ENCODE measurements around the gene LTBP1.
"Not testable (repeated sequence)": the region's sequence is repeated elsewhere in the genome, so short reads cannot be mapped to it uniquely, and the experiment has no call there.

LTBP1 gene

DNA sequence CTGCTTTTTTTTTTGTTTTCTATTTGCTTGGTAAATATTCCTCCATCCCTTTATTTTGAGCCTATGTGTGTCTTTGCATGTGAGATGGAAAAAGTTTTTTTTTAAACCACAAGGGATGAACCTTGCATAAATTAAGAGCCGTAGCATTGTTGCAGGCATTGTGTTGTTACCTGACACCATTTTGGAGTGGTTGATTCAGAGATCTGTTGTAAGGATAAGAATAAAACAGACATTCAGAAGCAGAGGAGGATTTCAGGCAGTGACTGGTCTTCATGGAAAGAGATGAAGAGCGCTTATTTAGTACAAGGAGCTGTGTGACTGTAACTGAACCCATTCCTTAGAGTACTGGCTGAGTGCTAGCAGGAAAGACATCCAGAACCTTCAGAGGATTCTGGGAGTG is 101.2 kb downstream of the LTBP1 start:
- DNase-seq, result no peak

DNA sequence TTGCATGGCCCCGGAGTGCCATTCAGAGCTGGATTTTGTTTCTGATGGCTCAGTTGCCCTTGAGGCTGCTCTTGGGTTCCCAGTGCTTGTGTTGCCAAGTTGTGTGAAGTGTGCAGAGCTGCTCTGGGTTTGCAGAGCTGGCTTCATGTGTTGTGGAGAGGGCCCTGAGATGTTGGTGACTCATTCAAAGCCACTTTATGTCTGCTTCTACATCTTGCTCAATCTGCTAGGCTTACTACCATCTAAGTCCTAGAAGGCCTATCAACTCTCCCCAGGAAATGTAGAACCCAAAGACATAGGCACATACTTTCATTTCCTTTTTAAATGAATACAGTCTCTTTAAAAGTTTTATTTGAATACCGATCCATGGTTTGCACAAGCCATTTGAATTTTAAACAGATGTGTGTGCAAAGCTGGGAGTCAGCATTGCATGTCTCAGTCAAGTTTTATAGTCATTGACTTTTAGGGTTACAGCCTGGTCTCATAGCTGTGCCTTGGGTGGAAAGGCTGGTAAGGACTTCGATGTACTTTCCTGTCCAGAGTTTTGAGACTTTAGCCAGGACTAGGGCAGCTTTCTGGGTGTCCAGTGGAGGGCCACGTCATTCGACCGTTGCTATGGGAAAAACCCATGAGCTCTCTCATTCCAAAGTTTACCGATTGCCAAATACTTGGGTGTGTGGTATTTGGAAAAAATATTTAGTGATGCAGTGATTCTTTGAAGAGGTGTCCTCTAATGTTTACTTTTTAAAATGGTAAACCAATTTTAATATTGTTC is 105.0 kb downstream of the LTBP1 start:
- no peak for DNase-seq

DNA sequence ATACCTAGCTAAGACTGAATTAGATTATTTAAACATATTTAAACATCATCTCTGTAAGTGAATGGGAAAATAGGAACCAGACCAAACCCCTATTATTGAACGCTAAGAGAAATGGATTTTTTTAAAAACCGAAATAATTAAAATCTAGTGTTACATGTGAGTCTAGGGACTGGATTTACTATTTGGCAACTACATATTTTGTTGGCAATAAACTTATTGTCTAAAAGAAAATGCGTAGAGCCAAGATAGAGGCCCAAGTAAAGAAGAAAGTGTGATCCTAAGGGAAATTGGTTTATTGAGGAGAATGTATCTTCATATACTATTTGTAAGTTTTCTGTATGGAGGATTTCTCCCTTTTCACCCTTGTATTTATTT is 105.6 kb downstream of the LTBP1 start:
- DNase-seq, result no peak

DNA sequence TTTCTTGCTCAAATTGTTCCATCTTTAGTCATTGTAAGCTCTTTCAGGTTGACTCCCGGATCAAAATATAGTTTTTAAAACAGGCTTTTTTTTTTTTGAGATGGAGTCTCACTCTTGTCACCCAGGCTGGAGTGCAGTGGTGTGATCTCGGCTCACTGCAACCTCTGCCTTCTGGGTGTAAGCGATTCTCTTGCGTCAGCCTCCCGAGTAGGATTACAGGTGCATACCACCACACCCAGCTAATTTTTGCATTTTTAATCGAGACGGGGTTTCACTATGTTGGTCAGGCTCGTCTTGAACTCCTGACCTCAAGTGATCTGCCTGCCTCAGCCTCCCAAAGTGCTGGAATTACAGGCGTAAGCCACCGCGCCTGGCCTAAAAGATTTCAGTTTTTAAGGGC is 106.0 kb downstream of the LTBP1 start:
- DNase-seq, result not testable (repeated sequence)

DNA sequence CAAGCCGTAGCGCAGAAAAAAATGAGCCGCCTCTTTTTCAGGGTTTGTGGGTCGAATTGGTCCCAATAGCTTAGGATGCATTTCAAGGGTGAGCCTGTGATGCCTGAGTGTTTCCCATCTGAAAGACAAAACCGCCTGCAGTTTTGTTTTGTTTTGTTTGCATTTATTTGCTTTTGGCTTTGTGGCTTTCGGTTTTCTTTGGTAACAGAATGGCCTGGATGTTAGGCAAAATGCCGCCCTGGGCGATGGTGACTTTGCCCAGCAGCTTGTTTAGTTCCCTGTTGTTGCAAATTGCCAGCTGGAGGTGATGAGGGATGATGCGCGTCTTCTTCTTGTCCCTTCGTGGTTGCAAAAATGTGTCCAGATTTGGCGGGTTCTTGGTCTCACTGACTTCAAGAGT is 109.4 kb downstream of the LTBP1 start:
- no peak for DNase-seq

DNA sequence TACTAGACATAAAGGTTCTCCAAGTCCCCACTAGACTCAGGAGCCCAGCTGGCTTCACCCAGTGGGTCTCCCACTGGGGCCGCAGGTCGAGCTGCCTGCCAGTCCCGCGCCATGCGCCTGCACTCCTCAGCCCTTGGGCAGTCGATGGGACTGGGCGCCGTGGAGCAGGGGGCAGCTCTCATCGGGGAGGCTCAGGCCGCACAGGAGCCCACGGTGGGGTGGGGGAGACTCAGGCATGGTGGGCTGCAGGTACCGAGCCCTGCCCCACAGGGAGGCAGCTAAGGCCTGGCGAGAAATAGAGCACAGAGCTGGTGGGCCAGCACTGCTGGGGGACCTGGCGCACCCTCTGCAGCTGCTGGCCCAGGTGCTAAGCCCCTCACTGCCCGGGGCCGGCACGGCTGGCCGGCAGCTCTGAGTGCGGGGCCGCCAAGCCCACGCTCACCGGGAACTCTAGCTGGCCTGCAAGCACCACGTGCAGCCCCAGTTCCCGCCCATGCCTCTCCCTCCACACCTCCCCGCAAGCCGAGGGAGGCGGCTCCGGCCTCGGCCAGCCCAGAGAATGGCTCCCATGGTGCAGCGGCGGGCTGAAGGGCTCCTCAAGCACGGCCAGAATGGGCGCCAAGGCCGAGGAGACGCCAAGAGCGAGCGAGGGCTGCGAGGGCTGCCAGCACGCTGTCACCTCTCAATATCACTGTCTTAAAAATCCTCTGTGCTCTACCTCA is 110.7 kb downstream of the LTBP1 start:
- not testable (repeated sequence) for DNase-seq

DNA sequence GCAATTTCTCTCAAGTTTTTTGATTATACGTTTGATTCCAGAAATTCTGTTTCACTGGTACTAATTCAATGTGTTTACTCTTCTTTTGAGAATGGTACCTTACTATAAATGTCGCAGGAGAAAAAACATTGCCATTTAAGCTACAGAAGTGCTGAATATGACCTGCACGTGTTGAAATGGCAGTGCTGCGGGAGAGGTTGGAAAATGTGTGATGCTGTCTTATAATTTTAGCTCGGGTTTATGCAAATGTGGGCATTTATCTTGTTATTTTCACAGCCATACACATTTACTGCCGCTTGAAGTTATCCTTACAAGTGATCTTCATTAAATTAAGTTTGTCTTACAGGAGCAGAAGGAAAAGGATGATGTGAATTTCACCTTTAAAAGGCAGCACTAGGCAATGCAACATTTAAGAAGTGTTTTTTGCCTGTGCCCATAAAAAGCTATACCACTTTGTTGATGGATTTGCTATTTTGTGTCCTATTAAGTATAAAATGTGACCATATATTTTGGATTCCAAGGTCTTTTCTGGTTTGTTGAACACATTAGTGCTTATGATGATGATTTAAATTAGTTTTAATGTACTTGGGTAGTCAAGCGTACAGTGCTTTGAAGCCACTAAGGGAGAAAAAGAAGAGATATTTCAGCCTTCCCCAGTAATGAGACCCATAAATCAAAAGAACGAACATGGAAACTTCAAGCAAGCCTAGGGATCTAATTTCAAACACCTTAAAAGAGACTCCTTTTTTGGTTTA is 112.1 kb downstream of the LTBP1 start:
- DNase-seq, result no peak

DNA sequence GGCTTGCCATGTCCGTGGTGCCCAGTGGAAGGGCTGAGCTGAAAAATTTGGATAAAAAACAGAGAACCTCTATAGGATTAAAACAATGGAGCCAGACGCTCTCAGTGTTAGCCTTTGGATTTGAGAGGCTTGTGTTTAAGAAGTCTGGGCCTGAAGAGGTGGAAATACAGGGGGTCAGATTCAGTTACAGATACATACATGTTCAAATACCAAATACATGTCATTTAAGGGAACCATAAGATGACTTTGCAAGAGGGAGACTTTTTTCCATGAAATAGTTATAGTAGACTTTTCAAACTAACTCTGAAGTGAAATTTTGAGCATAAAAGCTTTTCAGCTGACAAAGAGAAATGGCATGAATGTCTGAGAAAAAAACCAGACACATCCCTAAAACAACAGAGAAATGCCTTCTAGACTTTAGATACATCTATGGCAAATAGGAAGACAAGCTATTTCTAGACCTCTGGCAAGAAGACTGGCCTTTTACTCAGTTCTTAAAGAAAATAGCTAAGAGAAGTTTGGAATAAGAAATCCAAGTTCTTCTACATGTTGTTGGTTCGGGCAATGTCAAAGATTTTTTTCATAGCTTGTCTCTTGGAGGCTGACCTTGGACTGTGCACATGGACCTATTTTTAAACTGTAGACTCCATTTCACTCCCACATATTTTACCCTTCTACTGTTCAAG is 112.9 kb downstream of the LTBP1 start:
- no peak for DNase-seq

DNA sequence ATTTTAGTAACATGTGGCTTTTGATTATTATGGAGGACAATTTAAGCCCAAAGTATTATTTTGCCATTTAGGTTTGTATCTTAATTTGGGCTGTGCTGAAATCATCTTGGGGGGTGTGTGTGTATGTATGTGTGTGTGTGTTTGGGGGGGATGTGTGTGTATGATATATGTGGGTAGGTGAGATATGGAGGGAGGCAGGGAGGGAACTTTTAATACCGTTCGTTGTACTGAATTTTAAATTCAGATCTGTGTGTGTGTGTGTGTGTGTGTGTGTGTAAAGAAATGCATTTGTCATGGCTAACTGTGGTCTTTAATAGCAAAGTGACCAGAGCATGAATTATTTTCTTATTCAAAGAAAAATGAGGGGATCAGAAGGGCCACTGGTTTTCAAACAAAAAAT is 113.7 kb downstream of the LTBP1 start:
- no peak for DNase-seq

DNA sequence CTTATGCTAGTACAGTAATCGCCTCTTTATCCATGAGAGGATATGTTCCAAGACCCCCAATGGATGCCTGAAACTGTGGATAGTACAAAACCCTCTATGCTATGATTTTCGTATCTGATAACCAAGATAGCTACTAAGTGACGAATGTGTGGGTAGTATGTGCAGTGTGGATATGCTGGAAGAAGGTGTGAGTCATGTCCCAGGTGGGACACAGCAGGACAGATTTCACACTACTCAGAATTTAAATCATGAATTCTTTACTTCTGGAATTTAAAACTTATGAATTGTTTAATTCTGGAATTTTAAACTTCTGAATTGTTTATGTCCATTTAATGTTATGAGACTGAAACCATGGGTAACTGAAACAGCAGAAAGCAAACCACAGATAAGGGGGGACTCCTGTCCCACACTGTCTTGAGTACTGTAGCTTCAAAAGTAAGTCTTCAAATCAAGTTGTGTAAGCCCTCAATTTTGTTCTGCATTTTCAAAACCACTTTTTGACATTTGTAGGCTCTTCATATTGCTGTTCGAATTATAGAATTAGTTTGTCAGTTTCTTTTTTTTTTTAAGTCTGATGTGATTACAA is 116.0 kb downstream of the LTBP1 start:
- no peak for DNase-seq

DNA sequence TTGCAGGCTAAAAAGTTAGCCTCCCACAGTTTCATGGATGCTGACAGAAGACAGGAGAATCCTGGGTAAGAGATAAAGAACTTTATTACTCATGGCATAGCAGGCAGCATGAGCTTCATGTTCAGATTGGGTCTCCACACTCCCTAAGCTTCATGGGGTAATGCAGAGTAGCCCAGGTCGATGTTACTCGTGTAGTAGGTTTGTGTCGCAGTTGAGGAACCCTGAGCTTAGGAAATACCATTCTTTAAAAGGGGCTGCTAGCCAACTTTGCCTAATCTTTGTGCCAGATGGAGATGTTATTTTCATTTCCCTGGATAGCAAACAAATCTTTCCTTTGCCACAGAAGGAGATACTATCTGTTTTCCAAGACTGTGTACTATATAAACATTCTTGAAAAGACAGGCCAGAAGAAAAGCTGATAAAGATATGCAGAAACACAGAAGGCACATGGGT is 117.6 kb downstream of the LTBP1 start:
- DNase-seq, result no peak

DNA sequence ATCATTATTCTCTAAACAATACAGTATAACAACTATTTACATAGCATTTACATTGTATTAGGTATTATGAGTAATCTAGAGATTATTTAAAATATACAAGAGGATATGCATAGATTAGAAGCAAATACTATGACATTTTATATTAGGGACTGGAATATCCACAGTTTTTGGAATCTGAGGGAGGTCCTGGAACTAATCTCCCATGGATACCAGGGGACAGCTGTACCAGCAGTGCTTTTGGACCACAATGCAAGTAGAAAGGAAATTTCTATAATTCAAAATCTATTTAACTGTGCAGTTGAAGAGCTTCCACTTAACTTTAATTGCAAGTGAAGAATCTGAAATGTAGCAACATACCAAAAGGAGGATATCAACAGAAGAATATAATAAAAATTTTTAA is 120.8 kb downstream of the LTBP1 start:
- DNase-seq, result no peak

DNA sequence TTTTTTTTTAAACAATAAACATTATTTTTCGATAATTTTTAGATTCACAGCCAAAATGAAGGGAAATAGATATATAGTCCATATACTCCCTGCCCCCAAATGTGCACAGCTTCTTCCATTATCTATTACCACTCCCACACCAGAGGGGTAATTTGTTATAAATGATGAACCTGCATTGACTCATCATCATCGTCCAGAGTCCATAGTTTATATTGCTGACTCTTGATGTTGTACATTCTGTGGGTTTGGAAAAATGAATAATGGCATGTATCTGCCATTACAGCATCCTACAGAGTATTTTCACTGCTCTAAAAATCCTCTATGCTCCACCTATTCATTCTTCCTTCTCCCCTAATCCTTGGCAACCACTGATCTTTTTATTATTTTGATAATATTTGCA is 121.5 kb downstream of the LTBP1 start:
- no peak for DNase-seq

DNA sequence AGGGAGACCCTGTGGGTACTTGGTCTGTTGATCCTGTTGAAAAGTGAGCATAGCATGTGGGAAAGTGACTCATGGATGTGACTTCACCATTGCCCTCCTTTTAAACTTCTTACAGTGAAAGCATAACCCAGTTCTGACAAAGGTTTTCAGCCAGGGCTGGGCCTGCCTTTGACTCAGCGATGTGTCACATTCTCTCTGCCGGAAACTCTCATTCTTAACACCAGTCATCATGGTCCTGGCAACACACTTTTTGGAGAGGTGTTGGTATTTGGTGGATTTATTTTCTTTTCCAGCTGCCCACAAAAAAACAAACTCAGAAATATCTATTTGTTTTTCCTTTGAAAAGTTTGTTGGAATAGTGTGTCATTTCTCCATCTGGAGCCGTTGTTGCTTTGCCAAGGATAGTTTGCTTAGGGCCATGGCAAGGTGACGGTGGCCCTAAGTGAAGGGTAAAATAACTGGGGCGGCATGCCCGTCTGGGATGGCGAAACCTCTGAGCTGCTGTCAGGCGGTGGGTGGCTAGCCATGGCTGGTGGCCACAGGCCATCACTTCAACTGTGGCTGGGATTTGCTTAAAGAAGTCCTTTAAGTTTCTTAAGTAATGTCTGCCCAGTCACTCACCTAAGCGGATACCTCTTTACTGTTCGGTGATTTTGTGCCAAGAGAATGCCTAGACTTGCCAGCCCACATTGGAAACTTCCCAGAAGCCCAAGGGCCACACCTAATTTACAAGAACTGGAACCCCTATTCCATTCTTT is 123.3 kb downstream of the LTBP1 start:
- no peak for DNase-seq

DNA sequence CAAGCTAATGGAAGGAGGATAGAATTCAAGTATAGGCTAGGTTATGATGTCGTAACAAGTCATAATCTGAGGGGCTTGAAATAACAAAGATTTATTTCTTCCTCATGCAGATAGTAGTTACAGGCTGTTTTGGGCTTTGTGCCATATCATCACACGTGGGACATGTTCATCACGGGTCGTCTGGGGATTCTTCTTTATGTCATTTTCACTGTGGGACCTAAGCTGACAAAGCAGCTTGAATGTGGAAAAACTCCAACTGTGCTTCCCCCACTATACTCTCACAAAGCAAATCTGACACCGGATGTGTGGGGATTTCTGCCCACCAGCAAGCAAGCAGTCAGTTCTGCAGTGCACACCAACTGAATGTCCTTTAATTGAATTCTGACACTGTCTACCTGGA is 124.8 kb downstream of the LTBP1 start:
- no peak for DNase-seq

DNA sequence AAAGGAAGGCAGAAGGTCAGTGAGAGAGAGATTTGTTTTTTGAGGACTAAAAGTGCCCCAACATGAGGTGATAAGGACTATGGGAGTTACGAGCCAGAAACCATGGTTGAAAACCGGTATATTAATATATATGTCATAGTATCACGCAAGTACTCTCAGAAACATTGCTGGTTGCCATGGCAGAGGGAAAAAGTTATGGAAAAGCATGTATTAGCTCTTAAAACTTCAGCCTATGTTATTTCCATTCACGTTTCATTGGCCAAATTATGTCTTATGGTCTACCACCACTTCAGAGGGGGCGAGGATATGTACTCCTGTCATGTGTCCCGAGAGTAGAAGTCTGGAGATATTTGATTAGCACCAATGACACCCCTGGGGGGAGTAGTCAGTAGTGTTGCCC is 125.9 kb downstream of the LTBP1 start:
- DNase-seq, result no peak

DNA sequence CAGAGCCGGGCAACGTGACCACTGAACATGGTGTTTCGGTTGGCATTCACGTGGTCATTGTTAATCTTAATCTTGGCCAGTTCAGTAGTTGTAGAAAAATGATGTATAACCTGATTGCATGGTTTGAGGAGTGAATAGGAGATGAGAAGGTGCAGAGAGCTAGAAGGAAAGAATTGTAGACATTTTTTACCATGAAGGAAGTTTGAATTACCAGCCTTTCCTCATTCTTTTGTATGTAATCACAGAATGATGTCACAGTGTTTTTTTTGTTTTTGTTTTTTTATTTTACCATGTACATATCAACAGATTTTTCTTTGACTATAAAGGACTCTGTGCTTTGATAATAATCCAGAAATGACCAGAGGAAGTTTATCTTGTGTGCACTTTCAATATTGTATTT is 126.3 kb downstream of the LTBP1 start:
- DNase-seq, result no peak

DNA sequence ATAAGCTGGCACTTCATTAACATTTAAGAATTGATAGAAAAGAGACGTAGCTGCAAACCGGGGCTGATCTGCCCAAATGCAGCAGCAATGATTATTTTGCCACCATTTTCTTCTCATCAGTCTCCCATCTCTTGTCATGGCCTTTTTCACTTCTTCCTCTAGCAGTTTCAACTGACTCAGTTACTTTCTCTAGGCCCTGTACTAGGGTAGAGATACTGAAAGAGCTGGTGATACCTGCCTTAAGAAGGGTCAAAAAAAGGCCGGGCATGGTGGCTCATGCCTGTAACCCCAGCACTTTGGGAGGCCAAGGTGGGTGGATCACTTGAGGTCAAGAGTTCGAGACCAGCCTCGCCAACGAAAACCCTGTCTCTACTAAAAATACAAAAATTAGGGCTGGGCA is 127.4 kb downstream of the LTBP1 start:
- DNase-seq, result no peak

DNA sequence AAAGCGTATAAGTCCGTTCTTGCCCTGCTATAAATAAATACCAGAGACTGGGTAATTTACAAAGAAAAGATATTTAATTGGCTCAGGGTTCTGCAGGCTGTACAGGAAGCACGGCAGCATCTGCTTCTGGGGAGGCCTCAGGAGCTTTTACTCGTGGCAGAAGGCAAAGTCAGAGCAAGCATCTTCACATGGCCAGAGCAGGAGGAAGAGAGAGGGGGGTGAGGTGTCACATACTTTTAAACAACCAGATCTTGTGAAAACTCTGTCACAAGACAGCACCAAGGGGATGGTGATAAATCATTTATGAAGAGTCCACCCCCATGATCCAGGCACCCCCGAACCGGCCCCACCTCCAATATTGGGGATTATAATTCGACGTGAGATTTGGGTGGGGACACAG is 130.6 kb downstream of the LTBP1 start:
- no peak for DNase-seq

DNA sequence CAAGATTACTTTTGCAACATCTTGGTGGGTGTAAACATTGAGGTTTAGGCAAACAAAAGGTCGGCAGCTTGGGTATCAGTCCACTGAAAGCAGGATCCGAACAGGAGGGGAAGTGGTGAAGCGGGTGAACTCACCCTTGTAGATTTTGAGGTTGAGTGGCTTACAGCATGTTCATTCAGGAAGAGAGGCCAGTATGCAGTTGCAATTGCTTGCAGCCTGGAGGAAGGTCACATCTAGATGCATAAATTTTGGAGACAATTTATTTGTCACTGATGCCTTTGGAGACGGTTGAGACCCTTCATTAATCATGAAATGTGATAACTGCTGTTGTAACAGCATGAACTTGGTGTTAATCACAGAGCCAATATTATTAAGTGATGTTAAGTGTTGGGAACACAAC is 131.1 kb downstream of the LTBP1 start:
- DNase-seq, result no peak

DNA sequence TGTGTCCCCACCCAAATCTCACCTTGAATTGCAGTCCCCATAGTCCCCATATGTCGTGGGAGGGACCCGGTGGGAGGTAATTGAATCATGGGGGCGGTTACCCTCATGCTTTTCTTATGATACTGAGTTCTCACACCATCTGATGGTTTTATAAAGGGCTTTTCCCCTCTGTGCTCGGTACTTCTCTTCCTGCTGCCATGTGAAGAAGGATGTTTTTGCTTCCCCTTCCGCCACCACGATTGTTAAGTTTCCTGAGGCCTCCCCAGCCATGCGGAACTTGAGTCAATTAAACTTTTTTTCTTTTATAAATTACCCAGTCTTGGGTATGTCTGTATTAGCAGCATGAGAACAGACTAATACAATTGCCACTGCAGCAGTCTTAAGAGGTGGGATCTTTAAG is 134.9 kb downstream of the LTBP1 start:
- no peak for DNase-seq
